Transverse colon (tissue), 3 donors: ENCODE measurements around the gene HUNK.

Experiments used
- POLR2A ChIP-seq: fragments of 450-650 bp; IDR thresholded peaks from one replicate; pipeline ENCODE4 v1.6.1; 2016; ENCODE audit warnings: antibody characterized with exemption, mild to moderate bottlenecking, moderate library complexity
- TF ChIP-seq, protein P1 (sequence below), 5 experiments: fragments of 200-600 bp in 3 of 5; fragments of 450-650 bp in 2 of 5; sonication (generic) in 3 of 5; IDR thresholded peaks; 1 replicate in 2 of 5; 2 replicates in 3 of 5; pipeline ENCODE4 v1.5.1; 2016 to 2017; ENCODE audit warnings: antibody characterized with exemption in 5 of 5, inconsistent platforms in 3 of 5, mild to moderate bottlenecking in 2 of 5, moderate library complexity in 1 of 5

DNA sequence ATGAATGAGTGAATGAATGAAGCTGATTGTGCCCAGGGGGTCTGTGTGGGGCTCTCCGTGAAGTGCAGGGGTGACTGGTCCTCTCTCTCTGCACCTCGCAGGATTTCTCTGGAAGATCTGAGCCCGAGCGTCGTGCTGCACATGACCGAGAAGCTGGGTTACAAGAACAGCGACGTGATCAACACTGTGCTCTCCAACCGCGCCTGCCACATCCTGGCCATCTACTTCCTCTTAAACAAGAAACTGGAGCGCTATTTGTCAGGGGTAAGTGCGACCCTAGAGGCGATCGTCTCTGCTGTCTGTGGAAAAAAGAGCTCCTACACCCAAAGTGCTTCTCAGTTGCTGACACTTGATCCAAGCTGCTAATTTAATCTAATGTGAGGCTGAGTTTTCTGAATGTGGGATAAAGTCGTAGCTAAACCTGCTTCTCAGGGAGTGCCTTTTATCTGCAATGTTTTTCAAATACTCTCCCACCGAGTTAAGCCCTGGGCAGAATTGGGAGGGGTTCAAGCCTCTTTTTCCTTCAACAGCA is 101.7 kb downstream of the HUNK start:
- TF ChIP-seq POLR2A: no peak
- TF ChIP-seq, protein P1, sequence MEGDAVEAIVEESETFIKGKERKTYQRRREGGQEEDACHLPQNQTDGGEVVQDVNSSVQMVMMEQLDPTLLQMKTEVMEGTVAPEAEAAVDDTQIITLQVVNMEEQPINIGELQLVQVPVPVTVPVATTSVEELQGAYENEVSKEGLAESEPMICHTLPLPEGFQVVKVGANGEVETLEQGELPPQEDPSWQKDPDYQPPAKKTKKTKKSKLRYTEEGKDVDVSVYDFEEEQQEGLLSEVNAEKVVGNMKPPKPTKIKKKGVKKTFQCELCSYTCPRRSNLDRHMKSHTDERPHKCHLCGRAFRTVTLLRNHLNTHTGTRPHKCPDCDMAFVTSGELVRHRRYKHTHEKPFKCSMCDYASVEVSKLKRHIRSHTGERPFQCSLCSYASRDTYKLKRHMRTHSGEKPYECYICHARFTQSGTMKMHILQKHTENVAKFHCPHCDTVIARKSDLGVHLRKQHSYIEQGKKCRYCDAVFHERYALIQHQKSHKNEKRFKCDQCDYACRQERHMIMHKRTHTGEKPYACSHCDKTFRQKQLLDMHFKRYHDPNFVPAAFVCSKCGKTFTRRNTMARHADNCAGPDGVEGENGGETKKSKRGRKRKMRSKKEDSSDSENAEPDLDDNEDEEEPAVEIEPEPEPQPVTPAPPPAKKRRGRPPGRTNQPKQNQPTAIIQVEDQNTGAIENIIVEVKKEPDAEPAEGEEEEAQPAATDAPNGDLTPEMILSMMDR (IDR thresholded peaks at IDR 0.05): no peak
